Kidney epithelial cell (primary cell): Measurements from ENCODE around the gene C22orf31. TPM values are rescaled to one million over a fixed set of nuclear protein-coding genes. Genes with fewer than 3 reads are reported as not detected.

Source experiments
- DNase-seq: peaks from one replicate; pipeline ENCODE4 v3.0.0-alpha.2; 2010; ENCODE audit warnings: low read depth
- H3K27me3 ChIP-seq: 2 replicates; pipeline ENCODE4 v1.6.0; 2011; ENCODE audit warnings: low read length; ENCODE audit not compliant: control insufficient read depth, insufficient read depth
- H3K36me3 ChIP-seq: 2 replicates; pipeline ENCODE4 v1.5.1; 2011; ENCODE audit warnings: low read length; ENCODE audit not compliant: control insufficient read depth, insufficient read depth
- H3K4me3 ChIP-seq: 2 replicates; pipeline ENCODE4 v1.5.1; 2011; ENCODE audit warnings: low read depth, mild to moderate bottlenecking, control low read depth, low read length
- total RNA-seq: library from RNA; depleted of rRNA; stranded (reverse); fragments of >200 nt; gene quantifications from 2 replicates; pipeline ENCODE4 v1.2.3, GENCODE V29; 2015
- TF ChIP-seq, protein P1 (sequence below): IDR thresholded peaks from 2 replicates; pipeline ENCODE4 v1.5.1; 2011; ENCODE audit warnings: mild to moderate bottlenecking, moderate library complexity, low read length, control low read depth, inconsistent platforms; ENCODE audit not compliant: insufficient read depth, poor library complexity, severe bottlenecking

C22orf31 gene
- total RNA-seq, 1 donor from 2014 or later = not detected

DNA sequence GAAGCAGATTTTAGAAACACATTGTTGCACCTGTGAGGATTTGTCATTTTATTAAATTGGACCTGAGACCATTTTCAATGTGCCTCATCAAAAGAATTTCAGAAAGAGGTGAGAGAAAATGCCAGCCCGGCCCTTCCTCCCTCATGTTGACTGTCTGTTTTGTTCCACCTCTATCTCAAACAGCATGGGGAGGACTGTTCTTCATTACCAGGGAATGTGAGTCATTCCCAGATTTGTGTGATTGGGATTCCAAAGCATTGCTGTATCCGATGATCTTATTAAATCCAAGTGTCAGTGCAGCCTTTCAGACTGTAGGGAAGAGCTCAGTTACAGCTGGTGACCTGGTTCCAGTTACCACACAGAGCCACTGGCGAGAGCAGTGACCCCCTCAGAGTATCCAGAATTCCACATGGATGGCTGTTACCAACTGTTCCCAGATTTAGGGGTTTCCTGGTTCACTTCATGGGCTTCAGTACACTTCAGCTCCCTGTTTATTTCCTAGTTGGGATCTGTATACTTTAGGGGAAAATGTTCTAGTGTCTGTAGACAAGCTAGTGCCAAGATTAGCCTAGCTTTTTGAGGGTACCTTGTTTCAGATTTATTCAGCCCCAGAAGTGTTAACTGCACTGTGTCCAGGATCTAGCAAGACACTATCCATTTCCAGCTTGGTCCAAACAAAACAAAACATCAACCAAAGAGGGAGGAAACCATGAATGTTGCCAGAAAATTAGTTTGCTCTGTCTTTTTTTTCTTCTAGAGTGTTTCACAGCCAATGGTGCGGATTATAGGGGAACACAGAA is 32.1 kb upstream of the C22orf31 start:
- H3K36me3 ChIP-seq = no peaks in the 10 kb centered on the region
- no peak overlapping the region for H3K4me3 ChIP-seq
- no peak for DNase-seq
- TF ChIP-seq, protein P1, sequence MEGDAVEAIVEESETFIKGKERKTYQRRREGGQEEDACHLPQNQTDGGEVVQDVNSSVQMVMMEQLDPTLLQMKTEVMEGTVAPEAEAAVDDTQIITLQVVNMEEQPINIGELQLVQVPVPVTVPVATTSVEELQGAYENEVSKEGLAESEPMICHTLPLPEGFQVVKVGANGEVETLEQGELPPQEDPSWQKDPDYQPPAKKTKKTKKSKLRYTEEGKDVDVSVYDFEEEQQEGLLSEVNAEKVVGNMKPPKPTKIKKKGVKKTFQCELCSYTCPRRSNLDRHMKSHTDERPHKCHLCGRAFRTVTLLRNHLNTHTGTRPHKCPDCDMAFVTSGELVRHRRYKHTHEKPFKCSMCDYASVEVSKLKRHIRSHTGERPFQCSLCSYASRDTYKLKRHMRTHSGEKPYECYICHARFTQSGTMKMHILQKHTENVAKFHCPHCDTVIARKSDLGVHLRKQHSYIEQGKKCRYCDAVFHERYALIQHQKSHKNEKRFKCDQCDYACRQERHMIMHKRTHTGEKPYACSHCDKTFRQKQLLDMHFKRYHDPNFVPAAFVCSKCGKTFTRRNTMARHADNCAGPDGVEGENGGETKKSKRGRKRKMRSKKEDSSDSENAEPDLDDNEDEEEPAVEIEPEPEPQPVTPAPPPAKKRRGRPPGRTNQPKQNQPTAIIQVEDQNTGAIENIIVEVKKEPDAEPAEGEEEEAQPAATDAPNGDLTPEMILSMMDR = no peak
- H3K27me3 ChIP-seq = no peaks in the 10 kb centered on the region

DNA sequence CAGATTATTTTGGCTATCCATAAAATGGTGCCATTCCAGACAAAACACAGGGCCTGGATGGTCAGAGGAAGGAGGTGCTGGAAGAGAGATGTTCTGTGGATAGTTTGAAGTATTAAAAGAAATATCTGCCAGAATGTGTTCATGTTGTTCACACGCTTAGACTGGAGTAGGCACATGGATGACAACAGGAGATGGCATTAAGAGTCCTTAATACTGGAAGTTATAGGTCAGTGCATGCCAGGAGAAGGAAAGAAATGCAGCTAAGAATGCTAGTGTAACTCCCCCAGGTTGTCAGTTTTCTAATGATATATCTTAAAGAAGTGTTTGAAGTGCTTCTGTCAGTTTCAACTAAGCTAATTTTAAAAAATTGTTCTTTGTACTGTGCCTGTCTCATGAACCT is 31.4 kb upstream of the C22orf31 start:
- TF ChIP-seq, protein P1 = no peak
- H3K4me3 ChIP-seq = no peak overlapping the region
- no peak for DNase-seq
- H3K27me3 ChIP-seq = no peaks in the 10 kb centered on the region
- H3K36me3 ChIP-seq = no peaks in the 10 kb centered on the region

DNA sequence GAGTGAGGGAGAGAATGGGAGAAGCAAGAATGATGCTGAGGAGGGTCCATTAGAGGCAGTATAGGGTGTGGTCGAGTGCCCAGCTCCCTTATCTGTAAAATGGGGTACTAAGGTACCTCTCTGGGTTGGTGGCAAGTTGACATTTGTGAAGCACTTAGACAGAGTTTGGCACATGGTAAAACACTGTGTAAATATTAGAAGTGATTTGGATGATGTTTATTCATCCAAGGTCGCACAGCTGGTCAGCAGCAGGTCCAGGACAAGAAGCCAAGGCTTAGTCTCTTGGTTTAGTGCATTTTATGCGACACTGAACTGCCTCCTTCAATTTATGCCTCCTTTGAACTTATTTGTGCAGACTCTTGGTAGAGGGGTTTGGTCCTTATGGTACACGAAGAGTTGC is 30.6 kb upstream of the C22orf31 start:
- TF ChIP-seq, protein P1 = no peak
- Histone ChIP-seq H3K27me3 (no peaks in the 10 kb centered on the region), H3K36me3 (no peaks in the 10 kb centered on the region), H3K4me3 (no peak overlapping the region)
- DNase-seq = no peak

DNA sequence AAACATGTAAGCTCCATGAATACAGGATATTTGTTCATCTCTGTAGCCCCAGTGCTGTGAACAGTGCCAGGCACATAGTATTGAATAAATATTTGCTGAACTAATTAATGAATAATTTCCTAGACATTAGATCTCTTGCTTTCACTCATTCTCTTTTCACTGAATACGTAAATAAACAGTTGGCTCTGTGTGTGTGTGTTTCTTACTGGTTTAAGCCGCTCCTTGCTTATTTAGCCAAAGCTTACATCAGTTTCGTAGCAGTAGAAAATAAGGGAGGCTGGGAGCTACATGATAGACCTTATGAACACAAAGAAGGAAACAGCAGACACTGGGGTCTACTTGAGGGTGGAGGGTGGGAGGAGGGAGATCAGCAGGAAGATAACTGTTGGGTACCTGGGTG is 28.4 kb upstream of the C22orf31 start:
- TF ChIP-seq, protein P1 = no peak
- DNase-seq = no peak
- Histone ChIP-seq H3K36me3 (no peaks in the 10 kb centered on the region), H3K4me3 (no peak overlapping the region), H3K27me3 (no peaks in the 10 kb centered on the region)

DNA sequence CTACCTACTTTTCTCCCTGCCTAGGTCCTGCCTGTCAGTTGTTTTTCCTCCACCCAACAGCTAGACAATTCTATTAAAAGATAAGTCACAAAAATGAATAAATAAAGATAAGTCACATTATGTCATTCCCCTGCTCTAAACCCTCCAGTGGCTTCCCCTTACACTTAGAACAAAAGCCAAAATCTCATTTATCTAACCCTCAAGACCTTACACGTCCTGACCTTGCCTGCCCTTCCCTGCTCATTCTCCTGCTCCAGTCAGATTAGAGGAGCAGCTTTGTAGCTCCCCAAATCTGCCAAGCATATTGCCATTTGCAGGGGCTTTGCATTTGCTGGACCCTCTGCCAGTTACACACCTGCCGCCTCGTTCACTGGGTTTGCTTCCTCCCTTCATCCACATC is 27.9 kb upstream of the C22orf31 start:
- no peak for DNase-seq
- no peak overlapping the region for H3K4me3 ChIP-seq
- TF ChIP-seq, protein P1 = no peak
- H3K27me3 ChIP-seq = no peaks in the 10 kb centered on the region
- H3K36me3 ChIP-seq = no peaks in the 10 kb centered on the region

DNA sequence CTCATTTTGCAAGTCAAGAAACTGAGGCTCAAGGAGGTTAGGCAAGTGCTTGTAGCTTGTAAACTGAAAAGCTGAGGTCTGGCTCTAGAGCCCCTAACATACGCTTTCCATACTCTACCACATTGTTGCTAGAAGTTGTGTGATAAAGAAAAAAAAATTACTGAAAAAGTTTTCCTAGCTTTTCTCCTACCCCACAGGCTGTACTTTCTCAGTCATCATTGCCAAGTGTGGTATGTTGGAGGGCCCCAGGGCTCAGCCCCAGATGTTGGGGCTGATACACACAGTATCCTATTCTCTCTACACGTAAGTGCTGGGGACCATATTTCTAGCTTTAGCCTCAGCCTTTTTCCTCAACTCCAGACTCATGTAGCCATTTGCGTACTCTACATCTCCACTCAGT is 27.2 kb upstream of the C22orf31 start:
- Histone ChIP-seq H3K4me3 (no peak overlapping the region), H3K36me3 (no peaks in the 10 kb centered on the region), H3K27me3 (no peaks in the 10 kb centered on the region)
- DNase-seq = no peak
- TF ChIP-seq, protein P1 = no peak
